Activated T-helper 1 cell treated with Interleukin-2 at 50 U/mL for 16 hours (primary cell): Measurements from ENCODE around the gene TCF4.

ENCODE experiments used
- DNase-seq: peaks from one replicate; pipeline ENCODE4 v3.0.0-alpha.2; 2020; ENCODE audit warnings: low read depth

TCF4 gene

GRCh38 chr18:55349685-55350084 is 238.3 kb downstream of the TCF4 start:
- no peak for DNase-seq

DNA sequence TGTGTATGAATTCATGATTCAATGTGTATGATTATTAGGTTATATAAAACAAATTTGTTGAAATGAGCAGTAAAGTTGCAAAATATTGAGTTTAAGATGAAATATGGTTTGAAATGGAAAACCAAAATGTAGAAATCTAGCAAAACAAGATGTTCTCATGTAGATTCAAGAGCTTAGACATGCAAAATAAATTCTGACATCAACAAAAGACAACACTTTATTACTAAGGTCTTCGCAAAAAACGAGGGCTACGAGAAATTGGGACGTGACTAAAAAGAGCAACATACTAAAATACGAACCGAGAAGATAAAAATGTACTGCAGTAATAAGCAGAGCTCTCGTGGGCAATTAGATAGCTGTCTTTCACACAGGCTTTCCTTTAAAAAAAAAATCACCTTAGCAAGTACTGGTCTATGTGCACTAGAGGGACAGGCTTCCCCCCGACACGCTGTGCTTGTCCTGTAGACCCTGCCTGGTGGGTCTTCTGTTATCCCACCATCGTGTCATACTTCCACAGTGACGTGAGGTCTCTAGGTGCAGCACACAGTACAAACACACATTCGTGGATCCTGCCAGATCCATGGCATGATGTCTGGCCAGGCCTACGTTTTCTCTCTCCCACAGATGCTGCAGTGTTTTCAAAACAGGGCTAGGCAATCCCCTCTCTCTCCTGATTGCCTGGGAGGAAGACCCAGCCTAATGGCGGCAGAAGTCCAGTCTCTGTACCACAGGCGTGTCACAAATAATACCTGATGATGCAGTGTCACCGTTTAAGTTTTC is 240.8 kb downstream of the TCF4 start:
- no peak for DNase-seq

DNA sequence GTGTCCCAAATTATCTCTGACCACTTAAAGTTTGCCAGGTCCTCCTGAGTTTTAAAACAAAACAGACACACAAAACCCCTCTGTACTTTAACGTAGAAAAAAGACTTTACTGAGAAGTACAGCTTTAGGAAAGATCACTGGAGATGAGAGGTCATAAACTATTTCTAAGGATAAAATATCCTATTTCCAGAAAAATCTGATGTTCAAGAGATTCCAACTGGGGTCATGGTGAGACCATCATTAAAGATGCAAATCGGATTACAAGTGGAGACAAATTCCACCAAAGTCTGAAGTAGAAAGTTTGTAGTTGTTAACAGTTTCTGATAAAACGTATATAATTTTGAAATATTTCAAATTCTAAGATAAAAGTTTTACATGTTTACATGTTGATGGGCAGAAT is 241.6 kb downstream of the TCF4 start:
- DNase-seq: no peak

- no peak for DNase-seq
These were observed 242.7 kb downstream of the TCF4 start for GRCh38 chr18:55345103-55345950.

- no peak for DNase-seq
These were observed 244.5 kb downstream of the TCF4 start for GRCh38 chr18:55343396-55344073.

GRCh38 chr18:55340998-55341397 is 247.0 kb downstream of the TCF4 start:
- DNase-seq: no peak

DNA sequence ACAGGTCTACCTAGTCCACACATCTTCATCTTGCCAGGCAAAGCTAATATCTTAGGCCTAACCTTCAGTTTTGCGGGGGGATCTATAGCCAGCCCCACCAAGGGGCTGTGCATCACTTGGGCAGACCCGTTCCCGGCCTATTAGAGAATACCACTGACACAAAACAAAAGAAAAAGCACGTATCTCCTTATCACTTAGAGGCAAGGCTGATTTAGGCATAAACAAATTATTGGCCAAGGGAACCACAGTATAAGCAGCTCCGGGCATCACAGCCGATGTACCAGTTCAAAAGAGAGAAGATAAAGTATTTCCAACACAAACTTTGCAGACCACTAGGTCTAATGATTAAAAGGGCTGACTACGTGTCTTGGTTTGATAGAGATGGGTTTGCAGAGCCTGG is 248.0 kb downstream of the TCF4 start:
- no peak for DNase-seq

GRCh38 chr18:55338978-55339650 is 248.9 kb downstream of the TCF4 start:
- no peak for DNase-seq

DNA sequence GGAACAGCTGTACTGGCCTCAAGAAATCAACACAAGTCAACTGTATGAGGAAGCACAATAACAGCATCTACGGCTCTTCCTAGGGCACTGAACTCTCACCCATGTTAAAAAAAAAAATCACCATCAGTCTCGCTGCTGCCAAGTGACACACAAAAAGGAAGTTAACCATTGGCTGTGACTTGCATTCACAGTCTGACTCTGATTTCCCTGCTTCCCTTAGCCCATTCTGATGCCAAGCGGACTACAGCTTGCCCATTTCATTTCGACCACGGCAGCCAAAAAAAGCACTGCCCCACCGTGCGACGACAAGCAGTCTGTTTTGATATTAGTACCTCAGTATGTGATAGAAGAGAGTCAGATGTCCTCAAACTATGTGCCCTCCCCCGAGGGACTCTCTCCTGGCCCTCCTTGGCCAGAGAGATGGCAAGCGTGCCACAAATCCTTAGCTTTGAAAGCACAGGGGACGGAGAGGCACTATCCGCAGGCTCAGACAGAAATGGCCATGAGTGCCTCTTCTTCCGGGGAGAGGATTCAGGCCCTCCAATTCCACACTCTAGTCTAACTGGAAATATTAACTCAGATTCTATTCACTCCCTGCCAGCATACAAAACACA is 250.0 kb downstream of the TCF4 start:
- no peak for DNase-seq

- no peak for DNase-seq
These were observed 250.9 kb downstream of the TCF4 start for GRCh38 chr18:55337138-55337537.

GRCh38 chr18:55336438-55337100 is 251.4 kb downstream of the TCF4 start:
- DNase-seq: no peak

- DNase-seq: no peak
These were observed 253.1 kb downstream of the TCF4 start for GRCh38 chr18:55334875-55335274.

GRCh38 chr18:55331301-55331700 is 256.7 kb downstream of the TCF4 start:
- DNase-seq: no peak

DNA sequence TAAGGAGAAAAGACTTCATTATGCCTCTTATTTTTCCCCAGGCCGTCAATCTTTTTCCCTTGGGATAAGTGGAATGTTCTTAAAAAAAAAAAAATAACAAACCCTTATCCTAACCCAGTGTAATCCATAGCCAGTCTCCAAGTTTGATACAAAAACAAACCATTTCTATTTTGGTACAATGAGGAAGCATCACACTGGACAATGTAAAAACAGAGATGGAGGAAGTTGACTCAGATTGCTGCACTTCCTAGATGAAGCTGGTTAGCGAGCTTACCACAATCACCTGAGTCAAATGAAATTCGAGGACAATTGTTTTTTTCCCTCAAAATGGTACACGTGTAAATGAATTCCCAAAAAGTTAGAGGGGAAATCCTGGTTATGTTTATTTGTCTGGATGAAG is 259.7 kb downstream of the TCF4 start:
- no peak for DNase-seq

DNA sequence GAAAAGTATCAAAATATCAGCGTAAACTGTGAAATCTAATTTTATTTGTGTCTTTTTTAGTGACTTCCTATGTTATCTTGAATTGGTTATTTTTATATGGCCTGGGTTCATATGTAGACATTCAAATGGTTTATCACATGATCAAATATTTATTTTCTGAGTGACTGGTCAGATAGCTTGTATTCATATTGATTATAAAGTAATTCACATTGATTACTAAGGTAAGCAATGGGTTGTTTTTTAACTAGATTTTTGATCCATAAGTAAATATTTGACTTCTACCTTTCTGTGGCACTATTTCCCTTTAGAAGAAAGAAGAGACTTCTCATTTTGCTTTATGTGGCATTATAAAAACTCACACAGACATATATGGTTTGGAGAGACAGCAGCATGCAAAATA is 260.5 kb downstream of the TCF4 start:
- no peak for DNase-seq

DNA sequence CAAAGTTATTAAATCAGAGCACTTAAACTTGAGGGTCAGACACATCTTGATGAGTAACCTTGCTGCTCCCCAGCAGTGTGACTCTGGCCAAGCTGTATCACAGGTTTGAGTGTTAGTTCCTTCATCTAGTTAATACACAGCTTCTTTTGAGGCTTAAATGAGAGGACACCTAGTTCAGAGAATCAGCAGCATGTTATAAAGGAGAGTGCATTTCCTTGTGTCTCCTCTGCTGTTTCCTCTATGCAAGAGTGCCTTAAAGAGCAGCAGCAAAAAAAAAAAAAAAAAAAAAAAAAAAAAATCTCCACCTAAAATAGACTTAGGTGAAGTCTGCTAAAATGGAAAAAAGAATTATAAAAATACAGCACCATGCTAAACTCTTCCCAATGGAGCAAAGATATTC is 261.9 kb downstream of the TCF4 start:
- no peak for DNase-seq

DNA sequence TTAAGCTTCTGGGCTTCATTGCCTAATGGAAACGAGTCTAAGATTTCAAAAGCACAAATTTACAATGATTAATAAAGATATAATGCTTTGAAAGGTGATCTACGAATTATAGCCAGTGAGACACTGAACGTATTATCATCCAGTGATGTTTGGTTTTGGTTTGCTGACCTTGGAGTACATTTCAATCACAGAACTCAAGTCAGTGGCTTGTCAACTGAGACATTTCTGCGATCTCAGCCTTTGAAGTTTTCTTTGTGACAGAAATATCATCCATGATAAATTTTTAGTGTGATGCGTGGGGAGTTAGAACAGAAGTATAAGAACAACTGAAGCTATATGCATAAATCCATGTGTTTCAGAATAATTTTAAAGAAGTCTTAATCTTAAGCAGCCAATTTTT is 263.8 kb downstream of the TCF4 start:
- DNase-seq: no peak

DNA sequence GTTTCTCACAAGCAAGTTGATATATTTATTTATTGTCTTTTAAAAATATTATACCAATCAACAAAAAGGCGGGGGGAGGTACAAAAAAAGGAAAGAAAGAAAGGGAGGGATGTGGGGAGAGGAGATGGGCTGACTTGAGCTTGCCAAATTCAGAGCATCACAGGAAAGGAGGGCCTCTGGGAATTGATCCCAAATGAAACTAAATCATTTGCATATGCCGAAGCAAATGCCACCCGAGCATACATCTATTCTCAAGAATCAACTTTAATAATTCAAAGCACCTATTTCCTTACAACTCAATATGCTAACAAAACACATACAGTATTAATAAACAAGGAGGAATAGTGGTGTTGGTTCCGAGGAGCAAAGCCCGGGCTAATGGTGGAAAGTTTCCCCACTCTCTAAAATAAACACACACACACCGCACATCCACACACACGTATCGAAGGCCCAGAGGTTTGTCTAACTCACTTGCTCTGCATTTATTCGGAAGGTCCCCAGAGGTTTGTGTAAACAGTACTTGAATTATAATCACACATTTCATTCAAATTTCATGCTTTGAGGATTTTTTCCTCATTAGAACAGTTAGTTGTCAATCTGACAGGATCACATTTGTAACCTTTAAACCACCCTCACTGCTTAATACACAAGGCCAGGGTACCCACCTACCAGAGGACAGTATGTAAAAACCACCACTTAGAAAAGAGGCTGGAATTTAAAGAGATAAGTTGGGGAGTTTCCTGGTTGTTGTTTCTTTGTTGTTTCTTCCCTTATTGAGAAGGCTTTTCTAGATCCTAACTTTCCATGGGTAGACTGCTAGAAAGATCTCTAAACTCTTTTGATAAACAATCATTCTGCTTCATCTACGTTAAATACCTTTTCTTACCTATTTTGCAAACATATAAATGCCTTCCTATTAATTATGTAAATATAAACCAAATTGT is 264.7 kb downstream of the TCF4 start:
- no peak for DNase-seq

GRCh38 chr18:55322178-55322735 is 265.7 kb downstream of the TCF4 start:
- no peak for DNase-seq
